GM18499 (cell line): Measurements from ENCODE around the gene ATRN.
"Not testable (repeated sequence)": the region's sequence is repeated elsewhere in the genome, so short reads cannot be mapped to it uniquely, and the experiment has no call there.

Experiments used
- ATAC-seq: cut with Tn5 transposase; IDR thresholded peaks from one replicate; pipeline ENCODE4 v1.9.1; 2021; ENCODE audit warnings: moderate number of reproducible peaks; ENCODE audit not compliant: insufficient read depth, unreplicated experiment

Gene ATRN

DNA sequence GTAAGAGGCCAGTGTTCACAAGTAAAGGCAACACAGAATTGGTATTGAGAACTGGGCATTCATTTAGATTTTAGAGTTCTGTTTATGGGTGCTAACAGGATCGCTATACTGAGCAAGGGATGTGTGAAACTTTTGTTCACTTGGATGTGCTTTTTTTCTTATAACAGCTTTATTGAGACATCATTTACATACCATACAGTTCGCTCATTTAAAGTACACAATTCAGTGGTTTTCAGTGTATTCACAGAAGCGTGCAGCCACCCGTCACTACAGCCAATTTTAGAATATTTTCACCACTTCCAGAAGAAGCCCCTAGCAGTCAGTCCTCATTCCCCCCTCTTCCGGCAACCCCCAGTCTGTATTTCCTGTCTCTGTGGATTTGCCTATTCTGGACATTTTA is 143.6 kb downstream of the ATRN start:
- ATAC-seq = no peak

DNA sequence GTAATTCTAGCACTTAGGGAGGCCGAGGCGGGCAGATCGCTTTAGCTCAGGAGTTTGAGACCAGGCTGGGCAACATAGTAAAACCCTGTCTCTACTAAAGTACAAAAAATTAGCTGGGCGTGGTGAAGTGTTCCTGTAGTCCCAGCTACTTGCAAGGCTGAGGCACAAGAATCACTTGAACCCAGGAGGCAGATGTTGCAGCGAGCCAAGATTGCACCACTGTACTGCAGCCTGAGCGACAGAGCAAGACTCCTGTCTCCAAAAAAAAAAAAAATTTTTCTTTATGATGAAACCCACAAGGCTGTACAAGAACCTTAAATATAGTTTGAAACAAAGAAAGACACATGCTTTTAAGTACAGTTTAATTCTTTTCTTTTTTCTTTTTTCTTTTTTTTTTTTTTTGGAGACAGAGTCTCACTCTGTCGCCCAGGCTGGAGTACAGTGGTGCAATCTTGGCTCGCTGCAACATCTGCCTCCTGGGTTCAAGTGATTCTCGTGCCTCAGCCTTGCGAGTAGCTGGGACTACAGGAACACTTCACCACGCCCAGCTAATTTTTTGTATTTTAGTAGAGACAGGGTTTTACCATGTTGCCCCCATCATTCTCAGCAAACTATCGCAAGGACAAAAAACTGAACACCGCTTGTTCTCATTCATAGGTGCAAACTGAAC is 144.5 kb downstream of the ATRN start:
- not testable (repeated sequence) for ATAC-seq

DNA sequence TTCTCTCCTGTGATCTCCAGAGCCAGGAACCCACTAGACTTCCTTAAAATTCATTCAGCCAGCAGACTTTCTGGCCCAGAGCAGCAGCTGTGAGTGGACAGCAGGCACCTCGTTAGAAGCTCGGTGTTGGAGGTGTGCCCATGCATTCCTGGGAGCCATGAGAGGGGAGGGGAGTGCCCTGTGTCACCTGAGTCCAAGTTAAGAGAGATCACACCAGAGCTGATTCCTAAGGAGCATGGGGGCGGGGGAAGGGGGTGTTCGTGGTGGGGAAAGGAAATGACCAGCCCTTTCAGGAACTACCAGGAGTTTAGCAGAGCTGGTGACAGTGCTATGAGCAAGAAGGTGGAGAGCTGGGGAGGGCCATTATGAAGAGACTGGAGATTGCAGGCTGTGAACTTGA is 145.4 kb downstream of the ATRN start:
- ATAC-seq = no peak

DNA sequence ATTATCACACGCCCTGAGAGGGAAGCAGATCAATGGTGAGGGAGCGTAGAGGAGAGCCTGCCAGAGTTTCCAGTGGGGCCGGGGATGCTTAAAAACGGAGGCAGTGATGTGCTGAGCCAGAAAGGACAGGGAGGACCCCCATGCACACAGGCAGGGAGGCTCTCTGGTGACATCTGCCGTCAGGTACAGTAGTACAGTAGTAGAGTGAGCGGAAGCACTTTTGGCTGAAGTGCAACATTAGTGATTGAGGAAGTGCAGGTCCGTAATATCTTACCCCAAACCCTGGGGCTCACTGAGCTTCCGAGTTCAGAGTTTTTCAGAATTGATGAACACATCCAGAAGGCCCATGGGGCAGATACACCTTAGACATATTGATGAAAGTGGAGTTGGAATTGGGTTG is 150.3 kb downstream of the ATRN start:
- ATAC-seq = no peak

DNA sequence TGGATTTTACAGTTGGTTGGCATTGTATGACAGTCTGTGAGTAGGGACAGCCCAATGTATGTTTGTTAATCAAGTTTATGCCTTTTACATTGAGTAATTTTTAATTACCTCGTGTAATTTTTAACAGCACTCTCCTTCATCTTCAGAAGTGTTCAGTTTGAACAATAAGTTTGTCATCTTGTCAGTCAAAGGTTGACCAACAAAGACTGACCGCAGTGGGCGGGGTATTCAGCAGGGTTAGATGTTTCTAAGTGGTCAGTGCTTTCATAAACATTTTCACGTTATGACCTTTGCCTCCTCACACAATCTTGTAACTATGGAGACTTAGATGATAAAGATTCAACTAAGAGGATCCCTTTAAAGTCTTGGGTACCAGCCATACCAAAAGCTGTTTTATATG is 151.6 kb downstream of the ATRN start:
- no peak for ATAC-seq

DNA sequence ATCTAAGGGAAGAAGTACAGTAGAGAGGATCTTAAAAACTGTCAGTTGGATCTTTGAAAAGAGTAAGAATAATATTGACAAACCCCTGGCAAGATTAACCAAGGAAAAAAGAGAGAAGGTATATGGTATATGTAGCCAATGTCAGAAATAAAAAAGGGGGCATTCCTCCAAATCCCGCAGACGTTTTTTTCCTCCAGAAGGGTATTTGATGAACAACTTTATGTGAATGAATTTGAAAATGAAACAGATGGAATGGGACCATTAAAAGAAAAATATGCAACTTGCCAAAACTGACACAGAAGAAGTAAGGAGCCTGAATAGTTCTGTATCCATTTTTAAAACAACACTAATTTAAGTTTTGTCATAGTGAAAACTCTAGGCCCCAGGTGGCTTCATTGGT is 156.7 kb downstream of the ATRN start:
- ATAC-seq = no peak

DNA sequence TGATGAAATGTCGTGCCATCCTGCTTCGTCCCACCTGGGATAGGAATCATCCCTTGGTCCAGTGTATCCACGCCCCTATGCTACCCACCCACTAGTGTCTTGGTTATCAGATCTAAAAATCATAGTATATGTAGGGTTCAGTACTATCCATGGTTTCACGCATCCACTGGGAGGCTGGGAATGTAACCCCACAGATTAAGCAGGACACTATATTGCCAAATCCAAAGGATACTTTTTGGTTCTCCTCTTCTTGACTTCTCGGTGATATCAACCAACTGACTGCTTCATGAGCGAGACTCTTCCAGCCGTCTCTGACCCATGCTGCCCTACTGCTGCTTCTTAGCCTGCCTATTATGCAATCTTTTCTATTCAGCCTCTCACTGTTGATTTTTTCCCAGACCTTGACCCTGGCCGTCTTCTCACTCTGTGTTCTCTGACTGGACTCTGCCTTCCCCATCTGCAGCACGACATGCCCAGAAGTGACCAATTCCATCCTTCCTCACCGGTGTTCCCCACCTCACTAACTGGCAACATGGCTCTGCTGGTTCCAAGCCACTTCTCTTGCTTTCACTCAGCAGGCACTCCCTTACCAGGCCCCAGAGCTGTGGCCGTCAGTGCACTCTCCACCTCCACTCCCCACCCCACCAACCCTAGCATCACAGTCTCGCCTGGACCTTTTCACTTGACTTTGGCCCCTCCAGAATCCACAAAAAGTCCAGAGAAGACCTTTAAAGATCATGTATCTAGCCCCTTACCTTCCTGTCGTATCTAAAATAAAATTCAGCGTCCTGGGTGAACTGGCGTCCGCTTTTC is 157.9 kb downstream of the ATRN start:
- no peak for ATAC-seq

DNA sequence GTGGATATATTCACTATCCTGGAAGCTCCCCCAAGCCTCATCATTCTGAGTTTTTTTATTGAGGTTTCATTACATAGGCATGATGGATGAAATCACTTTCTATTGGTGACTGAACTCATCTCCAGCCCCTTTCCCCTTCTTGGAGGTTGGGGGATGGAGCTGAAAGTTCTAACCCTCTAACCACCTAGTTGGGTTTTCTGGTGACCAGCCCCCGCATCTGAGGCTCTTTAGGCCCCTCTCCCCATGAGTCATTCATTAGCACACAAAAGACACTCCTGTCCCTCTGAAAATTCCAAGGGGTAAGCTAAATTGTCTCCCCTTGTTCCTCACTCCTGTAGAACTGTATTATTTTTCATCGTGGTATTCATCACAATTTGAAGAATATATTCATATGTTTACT is 159.1 kb downstream of the ATRN start:
- no peak for ATAC-seq

DNA sequence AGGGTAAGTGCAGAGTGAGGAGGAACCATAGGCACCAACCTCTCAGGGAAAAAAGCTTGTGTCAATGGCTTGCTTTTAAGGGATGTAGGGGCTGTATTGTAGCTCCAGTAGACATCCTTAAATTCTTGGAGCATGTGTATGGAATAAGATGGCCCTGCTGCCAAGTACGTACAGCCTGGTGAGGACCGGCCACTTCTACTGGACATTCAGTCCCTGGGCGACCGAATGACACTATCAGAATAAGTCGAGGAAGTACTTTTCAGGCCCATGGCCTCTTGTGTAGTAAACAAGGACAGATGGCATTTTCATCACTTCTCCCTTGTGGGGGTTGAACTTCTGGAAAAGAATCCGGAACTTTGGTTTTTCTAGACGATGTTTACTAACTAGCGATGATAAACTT is 159.6 kb downstream of the ATRN start:
- no peak for ATAC-seq

DNA sequence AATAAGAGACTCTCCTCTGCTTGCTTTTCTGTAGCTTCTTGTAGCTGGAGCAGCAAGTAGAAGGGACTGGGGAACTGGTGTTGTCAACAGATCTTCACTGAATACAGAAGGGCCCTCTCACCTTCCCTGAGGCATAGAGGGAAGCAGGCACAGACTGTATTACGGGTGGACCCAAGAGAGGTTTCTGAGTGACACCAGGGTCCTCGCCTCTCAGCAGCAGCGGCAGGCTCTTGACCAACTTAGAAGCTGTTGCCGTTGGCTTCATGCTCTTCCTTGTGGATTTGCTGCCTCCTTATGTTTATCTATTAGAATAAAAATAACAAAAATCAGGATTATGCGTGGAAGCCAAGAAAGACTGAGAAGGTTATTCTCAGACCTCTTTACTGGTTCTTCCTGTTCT is 160.7 kb downstream of the ATRN start:
- no peak for ATAC-seq

DNA sequence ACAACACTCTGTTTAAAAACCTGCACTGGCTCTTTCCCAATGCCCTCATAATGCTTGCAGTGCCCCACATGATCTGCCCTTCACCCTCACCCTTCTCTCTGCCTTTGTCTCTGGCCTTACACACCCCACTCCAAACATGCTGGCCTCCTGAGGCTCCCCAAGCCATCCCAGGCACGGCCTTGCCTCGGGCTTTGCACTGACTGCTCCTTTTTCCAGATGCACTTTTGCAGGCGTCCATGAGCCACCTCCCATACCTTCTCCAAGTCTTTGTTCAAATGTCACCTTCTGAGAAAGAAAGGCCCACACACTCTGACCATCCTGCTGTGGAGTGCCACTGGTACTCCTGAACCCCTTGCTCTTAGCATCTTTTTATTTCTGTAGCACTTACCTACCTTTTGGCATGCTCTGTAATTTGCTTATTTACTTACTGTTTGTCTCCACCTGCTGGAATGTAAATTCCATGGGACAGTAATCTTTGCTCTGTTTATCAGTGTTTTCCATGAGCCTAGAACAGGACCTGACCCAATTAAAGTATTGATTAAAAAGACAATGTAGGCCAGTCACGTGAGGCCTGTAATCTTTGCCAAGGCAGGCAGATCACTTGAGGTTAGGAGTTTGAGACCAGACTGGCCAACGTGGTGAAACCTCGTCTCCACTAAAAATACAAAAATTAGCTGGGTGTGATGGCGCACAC is 161.6 kb downstream of the ATRN start:
- no peak for ATAC-seq

DNA sequence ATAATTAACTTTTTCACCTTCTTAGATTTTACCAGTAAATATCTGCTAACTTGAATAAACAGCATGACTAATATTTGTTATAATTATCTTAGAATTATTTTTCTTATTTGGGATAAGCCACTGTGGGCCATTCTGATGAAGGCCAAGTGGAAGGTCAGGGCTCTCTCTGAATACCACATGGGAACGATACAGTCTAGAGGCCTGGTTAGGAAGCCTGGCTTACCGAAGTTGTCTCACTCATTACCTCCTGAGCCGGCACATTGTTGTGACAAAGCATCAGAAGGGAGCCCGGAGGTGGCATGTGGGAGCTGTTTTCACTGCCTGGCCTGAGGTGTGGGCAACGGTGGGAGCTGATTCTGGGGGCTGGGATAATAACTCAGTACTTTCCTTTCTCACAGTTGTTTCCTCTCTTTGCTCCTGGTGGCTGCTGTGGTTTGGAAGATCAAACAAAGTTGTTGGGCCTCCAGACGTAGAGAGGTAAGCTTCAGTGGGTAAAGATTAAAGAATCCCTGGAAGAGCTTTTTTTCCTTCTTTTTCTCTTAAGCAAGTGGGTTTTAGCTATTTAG is 163.2 kb downstream of the ATRN start:
- ATAC-seq = no peak

DNA sequence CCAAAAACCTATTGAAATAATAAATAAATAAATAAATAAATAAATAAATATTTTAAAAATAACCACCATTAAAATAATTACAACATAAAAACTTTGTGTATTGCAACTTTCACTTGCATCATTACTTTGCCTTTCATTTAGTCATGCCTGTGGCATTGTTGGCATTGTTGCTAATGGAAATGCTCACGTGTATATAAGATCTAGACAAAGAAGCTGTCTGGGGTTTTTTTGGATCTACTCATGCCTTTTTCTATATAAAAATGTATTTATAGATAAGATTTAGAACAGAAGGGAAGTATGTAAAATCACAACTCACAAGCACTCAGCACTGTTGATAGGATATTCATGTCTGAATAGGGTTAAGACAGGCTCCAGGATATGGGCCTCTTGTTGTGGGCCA is 164.5 kb downstream of the ATRN start:
- no peak for ATAC-seq

DNA sequence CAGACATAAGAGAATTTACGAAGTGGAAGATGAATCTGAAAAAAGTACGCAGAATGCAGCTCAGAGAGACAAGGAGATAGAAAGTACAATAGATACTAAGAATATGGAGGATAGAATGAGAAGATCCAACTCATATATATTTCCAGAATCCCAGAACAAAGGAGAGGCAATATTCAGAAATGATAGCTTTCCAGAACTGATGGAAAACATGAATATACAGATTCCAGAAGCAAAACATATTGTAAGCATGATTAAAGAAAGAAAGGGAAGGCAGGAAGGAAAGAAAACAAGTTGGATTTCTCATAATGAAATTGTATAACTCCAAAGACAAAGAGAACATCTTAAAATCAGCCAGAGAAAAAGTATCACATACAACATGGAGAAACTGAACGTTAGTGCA is 169.4 kb downstream of the ATRN start:
- no peak for ATAC-seq

DNA sequence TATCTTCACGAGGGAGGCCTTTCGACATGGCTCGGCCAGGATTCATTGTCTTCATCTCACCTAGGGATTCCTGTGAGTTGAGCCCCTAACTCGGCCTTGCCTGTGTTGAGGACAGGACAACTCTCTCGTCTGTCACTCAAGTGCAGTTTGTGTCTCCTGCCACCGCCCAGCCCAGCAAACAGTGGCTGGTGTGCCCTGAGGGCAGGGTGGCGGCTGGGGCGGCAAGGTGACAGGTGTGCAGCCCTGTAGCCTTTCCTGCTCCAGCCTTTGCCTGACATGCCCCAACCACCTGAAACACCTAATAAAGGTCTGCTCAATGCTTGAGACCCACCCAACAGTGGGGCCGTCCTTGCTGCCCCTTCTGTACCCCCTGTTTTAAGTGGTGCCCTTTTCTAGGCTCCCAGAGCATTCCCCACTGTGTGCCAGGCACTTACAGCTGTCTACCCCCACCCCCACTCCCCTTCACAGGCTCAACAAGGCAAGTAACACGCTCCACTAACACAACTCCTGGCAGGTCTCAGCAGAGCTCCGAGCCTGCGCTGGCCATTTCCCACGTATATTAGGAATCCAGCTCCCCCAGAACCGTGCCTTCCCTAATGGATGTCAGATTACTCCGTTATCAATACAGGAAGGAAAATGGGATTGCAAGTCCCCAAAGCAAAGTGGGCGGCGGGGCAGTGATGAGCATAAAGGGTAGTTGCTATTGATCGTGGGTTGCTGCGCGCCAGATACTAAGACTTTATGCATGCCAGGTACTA is 174.7 kb downstream of the ATRN start:
- ATAC-seq = no peak

DNA sequence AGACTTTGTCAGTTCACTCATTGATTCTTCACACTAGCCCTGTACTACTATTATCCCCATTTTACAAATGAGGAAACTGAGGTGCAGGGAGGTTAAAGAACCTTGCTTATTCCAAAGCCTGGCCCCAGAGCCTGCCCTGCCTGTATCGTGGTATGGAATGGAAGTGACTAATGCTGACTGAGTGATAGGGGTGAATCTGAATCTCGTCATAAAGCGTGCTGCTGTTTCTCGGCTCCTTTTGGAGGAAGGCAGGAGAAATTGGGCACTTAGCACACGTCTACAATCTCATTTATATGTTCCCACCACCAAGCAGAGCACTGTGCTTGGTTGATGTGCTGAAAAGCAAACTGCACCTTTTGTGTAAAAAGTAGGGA is 175.2 kb downstream of the ATRN start:
- ATAC-seq = no peak

DNA sequence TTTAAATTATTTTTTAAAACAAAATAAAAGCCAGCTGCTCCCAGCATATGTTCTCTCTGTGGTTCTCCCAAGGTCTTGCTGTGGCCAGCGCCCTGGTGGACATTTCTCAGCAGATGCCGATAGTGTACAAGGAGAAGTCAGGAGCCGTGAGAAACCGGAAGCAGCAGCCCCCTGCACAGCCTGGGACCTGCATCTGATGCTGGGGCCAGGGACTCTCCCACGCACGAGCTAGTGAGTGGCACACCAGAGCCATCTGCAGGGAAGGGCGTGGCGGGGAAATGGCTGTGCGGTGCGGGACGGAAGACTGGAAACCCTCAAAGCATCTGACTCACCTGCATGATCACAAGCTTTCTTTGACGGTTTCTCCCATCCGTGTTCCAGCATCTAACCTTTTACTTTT is 175.8 kb downstream of the ATRN start:
- ATAC-seq = no peak

DNA sequence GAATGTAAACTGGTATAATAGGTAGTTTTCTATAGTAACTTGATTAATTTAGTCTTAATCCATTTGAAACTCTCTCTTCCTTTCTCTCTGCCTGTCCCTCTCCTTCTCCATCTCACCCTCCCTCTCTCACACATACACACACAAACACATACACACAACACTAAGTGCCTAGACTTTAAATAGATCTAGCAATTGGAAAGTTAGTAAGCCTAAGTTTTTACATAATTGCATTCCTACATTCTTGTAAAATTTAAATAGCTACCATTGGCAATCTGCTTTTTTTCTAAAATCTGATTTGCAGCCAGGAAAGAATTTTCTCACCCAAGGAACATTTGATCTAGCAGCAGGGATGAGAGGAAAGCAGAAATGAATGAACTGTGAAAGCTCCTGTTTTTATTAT is 176.7 kb downstream of the ATRN start:
- ATAC-seq = no peak

DNA sequence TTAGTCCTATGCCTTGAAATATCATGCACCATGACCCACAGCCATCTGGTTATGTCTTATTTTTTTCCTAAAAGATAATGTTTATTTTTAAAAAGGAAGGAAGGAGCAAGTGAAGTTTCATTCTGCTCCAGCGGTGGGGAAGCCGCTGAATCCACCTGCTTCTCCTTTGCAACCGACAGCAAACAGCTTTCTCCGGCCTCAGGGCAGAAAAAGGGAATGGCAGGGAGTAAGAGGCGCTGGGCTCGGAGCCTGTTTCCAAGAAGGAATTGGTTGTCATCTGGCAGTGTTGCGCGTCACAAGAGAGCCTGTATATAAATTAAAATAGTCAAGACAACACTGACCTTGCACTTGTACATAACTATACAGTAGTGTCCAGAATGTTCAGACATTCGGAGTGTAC is 178.1 kb downstream of the ATRN start:
- ATAC-seq = no peak

DNA sequence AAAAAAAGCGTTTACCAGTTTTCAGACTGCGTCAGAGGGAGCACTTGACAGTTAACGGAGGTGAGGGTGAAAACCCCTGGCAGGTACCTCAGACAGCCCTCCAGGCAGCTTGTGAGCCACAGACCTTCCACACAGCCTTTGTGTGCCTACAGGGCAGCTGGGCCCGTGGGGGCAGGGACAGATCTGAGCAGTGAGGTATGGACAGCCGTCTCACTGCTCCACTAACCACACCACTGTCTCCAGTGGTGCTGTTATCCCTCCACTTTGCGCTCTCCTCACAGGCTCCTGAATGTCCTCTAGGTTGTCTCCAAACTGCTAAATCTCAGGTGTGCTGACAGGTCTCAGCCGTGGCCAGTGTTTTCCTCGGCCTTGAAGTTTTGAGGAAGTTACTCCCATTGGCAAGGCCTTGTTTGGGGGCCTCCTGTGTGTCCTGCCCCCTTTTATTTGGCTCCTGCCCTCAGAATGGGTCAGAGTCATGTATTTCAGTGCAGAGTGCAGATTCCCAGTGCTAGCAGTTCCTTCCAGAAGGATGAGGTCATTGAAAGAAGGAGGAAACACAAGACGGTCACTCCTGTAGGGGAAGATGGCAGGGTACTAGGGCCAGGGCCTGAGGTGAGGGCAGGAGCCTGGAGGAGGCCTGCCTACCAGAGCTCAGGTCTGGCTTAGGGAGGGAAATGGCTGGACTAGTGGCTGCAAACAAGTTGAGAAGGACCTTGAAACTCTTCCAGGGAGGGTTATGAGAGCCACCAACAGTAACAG is 180.6 kb downstream of the ATRN start:
- no peak for ATAC-seq
